ENCODE results near the gene TPPP.

Gene TPPP

GRCh38 chr5:685262-686171 lies 7.6 kb downstream of the TPPP start:
- TF ChIP-seq NFIC (IDR thresholded peaks at IDR 0.05), result no peak
- TF ChIP-seq EP300 (IDR thresholded peaks at IDR 0.05; ENCODE audit: borderline replicate concordance), result no peak
- TF ChIP-seq YY1 (IDR thresholded peaks at IDR 0.05; ENCODE audit: low read depth), result no peak
- no peak for TF ChIP-seq EGR1 (IDR thresholded peaks at IDR 0.05)
- TF ChIP-seq ZBTB7A (IDR thresholded peaks at IDR 0.05; ENCODE audit: low read depth), result no peak
- TF ChIP-seq, protein P1, sequence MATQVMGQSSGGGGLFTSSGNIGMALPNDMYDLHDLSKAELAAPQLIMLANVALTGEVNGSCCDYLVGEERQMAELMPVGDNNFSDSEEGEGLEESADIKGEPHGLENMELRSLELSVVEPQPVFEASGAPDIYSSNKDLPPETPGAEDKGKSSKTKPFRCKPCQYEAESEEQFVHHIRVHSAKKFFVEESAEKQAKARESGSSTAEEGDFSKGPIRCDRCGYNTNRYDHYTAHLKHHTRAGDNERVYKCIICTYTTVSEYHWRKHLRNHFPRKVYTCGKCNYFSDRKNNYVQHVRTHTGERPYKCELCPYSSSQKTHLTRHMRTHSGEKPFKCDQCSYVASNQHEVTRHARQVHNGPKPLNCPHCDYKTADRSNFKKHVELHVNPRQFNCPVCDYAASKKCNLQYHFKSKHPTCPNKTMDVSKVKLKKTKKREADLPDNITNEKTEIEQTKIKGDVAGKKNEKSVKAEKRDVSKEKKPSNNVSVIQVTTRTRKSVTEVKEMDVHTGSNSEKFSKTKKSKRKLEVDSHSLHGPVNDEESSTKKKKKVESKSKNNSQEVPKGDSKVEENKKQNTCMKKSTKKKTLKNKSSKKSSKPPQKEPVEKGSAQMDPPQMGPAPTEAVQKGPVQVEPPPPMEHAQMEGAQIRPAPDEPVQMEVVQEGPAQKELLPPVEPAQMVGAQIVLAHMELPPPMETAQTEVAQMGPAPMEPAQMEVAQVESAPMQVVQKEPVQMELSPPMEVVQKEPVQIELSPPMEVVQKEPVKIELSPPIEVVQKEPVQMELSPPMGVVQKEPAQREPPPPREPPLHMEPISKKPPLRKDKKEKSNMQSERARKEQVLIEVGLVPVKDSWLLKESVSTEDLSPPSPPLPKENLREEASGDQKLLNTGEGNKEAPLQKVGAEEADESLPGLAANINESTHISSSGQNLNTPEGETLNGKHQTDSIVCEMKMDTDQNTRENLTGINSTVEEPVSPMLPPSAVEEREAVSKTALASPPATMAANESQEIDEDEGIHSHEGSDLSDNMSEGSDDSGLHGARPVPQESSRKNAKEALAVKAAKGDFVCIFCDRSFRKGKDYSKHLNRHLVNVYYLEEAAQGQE (IDR thresholded peaks at IDR 0.05; ENCODE audit: low read depth), result no peak
- no peak for TF ChIP-seq FOXM1 (IDR thresholded peaks at IDR 0.05; ENCODE audit: borderline replicate concordance, low read depth)
- TF ChIP-seq, protein P2, sequence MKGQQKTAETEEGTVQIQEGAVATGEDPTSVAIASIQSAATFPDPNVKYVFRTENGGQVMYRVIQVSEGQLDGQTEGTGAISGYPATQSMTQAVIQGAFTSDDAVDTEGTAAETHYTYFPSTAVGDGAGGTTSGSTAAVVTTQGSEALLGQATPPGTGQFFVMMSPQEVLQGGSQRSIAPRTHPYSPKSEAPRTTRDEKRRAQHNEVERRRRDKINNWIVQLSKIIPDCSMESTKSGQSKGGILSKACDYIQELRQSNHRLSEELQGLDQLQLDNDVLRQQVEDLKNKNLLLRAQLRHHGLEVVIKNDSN (IDR thresholded peaks at IDR 0.05), result no peak
- no peak for TF ChIP-seq TAF1 (IDR thresholded peaks at IDR 0.05; ENCODE audit: low read depth)
- TF ChIP-seq CEBPB (IDR thresholded peaks at IDR 0.05), result no peak
- TF ChIP-seq MAX (IDR thresholded peaks at IDR 0.05), result no peak
- TF ChIP-seq TCF12 (IDR thresholded peaks at IDR 0.05; ENCODE audit: low read depth), result no peak
- TF ChIP-seq CREB1 (IDR thresholded peaks at IDR 0.05; ENCODE audit: low read depth), result no peak

DNA sequence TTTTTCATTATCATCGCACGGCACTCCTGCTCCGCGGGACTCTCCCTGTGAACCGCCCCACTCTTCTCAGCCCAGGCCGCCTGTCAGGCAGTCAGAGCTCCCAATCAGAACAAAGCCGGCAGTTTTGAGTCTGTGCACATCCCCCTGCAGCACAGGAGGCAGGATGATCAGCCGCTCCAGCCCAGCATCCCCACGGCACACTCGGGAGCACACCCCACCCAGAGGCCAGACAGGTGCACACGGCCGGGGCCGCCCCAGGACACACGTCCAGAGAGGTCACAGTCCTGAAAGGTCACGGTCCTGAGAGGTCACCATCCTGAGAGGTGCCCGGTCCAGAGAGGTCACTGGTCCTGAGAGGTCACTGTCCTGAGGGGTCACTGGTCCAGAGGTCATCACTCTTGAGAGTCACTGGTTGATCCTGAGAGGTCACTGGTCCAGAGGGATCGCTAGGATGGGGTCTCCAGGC lies 8.4 kb downstream of the TPPP start:
- TF ChIP-seq CREB1 (IDR thresholded peaks at IDR 0.05; ENCODE audit: low read depth) (no peak), NFIC (IDR thresholded peaks at IDR 0.05) (no peak), TAF1 (IDR thresholded peaks at IDR 0.05; ENCODE audit: low read depth) (no peak), TEAD4 (IDR thresholded peaks at IDR 0.05) (no peak), EGR1 (IDR thresholded peaks at IDR 0.05) (no peak), MAX (IDR thresholded peaks at IDR 0.05) (no peak), ZBTB7A (IDR thresholded peaks at IDR 0.05; ENCODE audit: low read depth) (no peak), FOXM1 (IDR thresholded peaks at IDR 0.05; ENCODE audit: borderline replicate concordance, low read depth) (no peak)
- TF ChIP-seq, protein P2 (IDR thresholded peaks at IDR 0.05), result no peak
- TF ChIP-seq, protein P1 (IDR thresholded peaks at IDR 0.05; ENCODE audit: low read depth), result no peak

DNA sequence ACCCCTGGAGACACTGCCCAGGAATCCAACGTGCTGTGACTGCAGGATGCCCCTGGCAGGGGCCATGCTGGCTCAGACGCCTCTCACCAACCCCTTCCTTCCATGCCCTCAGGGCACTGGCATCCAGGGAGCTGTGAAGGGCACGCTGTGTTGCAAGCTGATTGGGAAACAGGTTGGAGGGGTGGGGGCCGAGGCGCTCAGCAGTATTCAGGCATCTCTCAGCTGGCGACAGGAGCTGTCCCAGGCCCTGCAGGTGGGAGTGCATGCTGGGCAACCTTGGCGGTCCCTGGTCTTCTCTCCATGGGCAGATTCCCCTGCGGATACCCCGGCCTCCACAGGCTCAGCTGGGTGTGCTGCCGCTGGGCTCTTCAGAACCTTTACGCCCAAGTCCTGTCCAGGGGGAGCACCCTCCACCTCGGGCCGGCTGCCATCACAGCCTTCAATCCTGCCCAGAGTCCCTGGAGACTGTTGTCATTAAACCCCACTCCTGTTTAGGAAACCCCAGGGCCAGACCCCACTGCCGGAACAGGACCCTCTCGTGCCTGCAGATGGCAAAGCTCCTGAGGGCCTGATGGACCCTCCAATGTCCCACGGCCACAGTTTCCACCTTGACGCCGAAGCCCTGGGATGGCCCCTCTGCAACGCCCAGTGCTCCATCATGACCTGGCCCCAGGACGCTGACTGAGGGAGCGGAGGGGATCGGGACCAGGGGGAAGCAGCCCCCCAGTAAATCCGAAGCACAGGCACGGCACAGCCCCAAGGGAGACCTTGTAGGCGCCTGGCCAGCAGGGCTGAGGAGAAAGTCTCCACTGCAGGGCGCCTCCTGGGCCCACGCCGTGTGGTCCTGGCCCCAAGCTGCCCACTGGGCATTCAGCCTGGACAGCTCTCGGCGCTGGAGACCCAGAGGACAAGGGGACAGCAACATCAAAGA lies 9.3 kb downstream of the TPPP start:
- TF ChIP-seq, protein P2 (IDR thresholded peaks at IDR 0.05), result no peak
- TF ChIP-seq TCF12 (IDR thresholded peaks at IDR 0.05; ENCODE audit: low read depth) (no peak), NFIC (IDR thresholded peaks at IDR 0.05) (no peak), TEAD4 (IDR thresholded peaks at IDR 0.05) (no peak), CEBPB (IDR thresholded peaks at IDR 0.05) (no peak), FOXM1 (IDR thresholded peaks at IDR 0.05; ENCODE audit: borderline replicate concordance, low read depth) (no peak), EGR1 (IDR thresholded peaks at IDR 0.05) (no peak), YY1 (IDR thresholded peaks at IDR 0.05; ENCODE audit: low read depth) (no peak), ZBTB7A (IDR thresholded peaks at IDR 0.05; ENCODE audit: low read depth) (no peak), TAF1 (IDR thresholded peaks at IDR 0.05; ENCODE audit: low read depth) (no peak), RAD21 (IDR thresholded peaks at IDR 0.05; ENCODE audit: low read depth) (no peak), CREB1 (IDR thresholded peaks at IDR 0.05; ENCODE audit: low read depth) (no peak), MAX (IDR thresholded peaks at IDR 0.05) (no peak), EP300 (IDR thresholded peaks at IDR 0.05; ENCODE audit: borderline replicate concordance) (no peak)
- TF ChIP-seq, protein P1 (IDR thresholded peaks at IDR 0.05; ENCODE audit: low read depth), result no peak

Data from Ishikawa (cell line).